ENCODE data around the gene RWDD4.

Gene RWDD4

GRCh38 chr4:183599284-183599683, 59.7 kb downstream of the RWDD4 start:
- DNase-seq = no peak

DNA sequence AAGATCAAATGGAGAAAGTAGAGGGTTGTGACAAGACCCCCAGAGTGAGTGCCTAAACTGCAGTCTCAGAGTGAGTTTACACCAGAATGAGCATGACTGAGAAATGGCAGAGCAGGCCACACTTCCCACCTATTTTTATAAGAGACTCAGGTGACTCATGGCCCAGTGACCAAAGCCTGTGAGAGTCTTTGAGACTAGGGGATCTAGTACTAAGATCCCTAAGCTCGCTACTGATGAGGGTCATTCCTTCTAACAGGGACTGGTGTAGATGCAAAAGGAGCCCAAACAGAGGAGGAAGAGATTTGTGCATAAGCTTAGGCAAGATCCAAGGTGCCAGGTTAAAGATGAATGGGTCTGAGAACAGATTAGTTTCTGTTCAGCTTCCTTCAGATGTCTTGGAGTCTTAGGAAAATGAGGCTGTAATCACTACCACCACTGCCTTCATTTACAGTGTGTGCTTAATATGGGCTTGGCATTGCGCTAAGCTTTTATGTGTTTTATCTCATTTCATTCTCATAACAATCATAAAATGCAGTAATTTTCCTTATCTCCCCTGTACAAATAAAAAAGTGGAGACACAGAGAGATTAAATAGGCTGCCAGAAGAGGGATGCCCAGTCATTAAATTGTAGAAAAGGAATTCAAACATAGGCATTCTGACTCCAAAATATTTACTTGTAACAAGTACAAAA, 62.8 kb downstream of the RWDD4 start:
- no peak for DNase-seq

DNA sequence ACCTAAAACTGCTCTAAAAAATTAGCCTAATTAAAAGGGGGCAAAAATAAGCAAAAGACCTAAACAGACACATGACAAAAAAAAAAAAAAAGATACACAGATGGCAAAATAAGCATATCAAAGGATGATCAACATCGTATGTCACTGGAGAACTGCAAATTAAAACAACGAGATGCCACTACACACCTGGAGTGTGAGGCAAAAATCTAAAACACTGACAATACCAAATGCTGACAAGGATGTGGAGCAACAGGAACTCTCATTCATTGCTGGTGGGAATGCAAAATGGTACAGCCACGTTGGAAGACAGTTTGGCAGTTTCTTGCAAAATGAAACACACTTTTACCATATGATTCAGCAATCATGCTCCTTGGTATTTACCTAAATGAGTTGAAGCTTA, 64.2 kb downstream of the RWDD4 start:
- no peak for DNase-seq

DNA sequence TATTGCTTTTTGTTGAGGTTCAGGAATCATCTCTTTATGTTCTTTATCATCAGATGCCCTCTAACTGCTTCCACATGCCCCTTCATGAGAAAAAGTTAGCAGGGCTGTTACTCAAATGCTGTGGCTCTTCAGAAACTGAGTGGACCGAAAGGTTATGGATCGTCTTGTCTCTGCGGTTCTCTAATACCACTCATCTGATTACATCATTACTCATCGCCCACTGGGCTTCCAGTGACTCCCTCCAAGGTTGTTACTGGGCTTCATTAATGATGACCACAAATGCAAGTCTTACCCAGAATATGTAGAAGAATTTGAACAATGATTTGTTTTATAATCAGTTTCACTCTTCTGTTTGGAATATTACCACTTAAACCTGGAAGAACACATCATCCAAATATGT, 67.7 kb downstream of the RWDD4 start:
- DNase-seq = no peak

Measured in activated CD4-positive, alpha-beta T cell treated with anti-CD3 and anti-CD28 coated beads, Interleukin-2, amount 50 U/mL, for 1 hour (primary cell).